GM18508 (cell line): ENCODE data around the gene NR3C1.
"Not testable (repeated sequence)": the region's sequence is repeated elsewhere in the genome, so short reads cannot be mapped to it uniquely, and the experiment has no call there.

Experiments
- ATAC-seq: cut with Tn5 transposase; IDR thresholded peaks from one replicate; pipeline ENCODE4 v1.9.1; 2021; ENCODE audit warnings: moderate number of reproducible peaks; ENCODE audit not compliant: insufficient read depth, unreplicated experiment

Gene NR3C1

GRCh38 chr5:143343042-143343441 is 60.4 kb downstream of the NR3C1 start:
- no peak for ATAC-seq

DNA sequence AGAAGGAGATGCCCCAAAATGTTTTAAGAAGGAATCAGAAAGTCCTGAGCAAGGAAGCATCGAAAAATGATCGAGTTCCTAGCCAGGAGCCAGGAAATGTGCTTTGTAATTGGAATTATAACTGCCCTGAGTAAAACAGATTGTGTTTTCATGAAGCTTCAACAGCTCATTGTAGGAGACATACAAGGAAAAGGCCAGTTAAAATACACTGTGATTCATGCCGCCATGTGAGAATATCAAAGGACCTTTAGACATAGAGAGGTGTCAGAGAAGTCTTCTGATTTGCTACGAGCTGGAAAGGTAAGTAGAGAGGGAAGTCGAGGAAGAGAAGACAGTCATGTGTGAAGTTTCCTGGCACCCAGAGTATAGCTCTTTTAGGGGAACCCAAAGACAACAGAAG is 60.9 kb downstream of the NR3C1 start:
- no peak for ATAC-seq

DNA sequence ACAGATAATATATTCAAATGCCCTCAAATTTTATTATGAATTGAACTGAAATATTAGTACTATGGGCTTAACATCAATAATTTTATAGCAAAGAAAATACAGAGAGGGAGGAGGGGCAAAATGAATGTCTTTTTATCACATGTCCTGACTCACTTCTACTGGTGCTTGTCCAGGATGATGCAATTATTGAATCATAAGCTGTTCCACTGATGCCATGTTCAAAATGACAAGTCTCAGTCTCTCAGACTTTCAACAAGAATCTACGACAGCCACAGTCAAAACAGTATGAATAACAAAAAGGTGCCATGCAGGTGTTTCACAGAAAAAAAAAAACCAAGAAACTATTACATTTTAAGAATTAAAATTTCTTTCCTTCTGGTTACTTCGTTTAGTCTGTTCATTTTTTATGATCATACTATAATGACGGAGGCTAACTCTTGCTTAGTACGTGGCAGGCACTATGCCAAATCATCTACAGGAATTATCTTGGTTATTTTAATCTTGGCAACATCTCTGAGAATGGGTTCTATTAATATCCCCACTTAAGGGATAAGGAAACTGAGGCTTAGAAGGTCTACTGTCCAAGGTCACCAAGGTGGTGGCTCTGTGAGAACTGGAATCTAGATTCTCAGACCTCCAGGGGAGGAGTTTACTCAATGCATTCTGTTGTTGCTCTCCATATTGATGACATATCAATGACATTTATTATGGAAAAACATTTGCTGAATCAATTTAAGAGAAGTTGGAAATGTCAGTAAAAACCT is 61.5 kb downstream of the NR3C1 start:
- no peak for ATAC-seq

- no peak for ATAC-seq
Measured at GRCh38 chr5:143340891-143341685, 62.4 kb downstream of the NR3C1 start.

- no peak for ATAC-seq
Measured at GRCh38 chr5:143338658-143339366, 64.7 kb downstream of the NR3C1 start.

DNA sequence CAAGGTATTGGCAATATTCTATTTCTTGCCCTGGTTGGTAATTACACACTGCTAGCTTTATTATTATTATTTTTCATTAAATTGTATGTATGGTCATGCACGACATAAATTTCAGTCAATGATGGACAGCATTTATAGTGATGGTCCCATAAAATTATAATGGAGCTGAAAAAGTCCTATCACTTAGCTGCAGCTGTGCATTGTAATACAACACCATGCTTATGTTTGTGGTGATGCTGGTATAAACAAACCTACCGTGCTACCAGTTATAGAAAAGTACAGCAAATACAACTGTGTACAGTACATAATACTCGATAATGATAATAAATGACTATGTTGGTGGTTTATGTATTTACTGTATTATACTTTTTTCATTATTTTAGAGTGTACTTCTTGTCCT is 65.5 kb downstream of the NR3C1 start:
- no peak for ATAC-seq

- ATAC-seq, result no peak
Measured at GRCh38 chr5:143336485-143336884, 67.0 kb downstream of the NR3C1 start.

- no peak for ATAC-seq
Measured at GRCh38 chr5:143334903-143335302, 68.6 kb downstream of the NR3C1 start.

DNA sequence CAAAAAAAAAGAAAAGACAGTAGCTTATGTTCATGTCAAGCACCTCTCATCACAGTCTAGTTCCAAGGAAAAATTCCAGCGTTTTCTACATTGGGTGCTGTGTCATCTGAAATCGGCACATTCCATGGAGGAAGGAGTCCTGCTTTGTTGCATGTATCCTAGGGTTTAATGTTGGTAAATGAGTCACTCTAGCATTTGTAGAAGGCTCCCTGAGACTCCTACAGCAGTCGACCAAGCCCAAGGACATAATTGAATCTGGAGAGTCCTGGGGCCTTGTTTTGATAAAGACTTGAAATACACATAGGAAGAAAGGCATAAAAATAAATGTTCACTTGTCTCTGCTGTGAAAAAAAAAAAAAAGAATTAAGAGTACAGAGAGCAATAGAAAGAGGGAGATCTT is 69.1 kb downstream of the NR3C1 start:
- ATAC-seq, result not testable (repeated sequence)

DNA sequence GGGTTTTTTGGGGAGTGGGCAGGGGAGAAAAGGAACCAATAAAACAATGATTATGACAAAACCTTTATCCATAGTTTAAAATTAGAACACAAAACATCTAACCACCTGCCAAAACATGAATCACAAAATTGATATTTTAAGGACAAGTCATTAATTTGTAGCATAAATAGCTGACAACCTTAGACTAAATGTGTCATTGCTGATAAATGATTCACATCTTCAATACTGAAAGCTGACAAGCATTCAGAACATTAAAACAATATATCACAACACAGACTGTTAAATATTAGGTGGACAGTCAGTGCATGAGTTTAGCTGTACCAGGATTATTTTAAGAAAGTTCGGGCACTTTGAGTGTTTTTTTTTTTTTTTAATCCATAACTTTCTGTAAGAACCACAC is 71.5 kb downstream of the NR3C1 start:
- ATAC-seq, result no peak

GRCh38 chr5:143329843-143330242 is 73.6 kb downstream of the NR3C1 start:
- no peak for ATAC-seq

GRCh38 chr5:143328589-143329220 is 74.8 kb downstream of the NR3C1 start:
- no peak for ATAC-seq

- ATAC-seq, result not testable (repeated sequence)
Measured at GRCh38 chr5:143325086-143325485, 78.4 kb downstream of the NR3C1 start.

DNA sequence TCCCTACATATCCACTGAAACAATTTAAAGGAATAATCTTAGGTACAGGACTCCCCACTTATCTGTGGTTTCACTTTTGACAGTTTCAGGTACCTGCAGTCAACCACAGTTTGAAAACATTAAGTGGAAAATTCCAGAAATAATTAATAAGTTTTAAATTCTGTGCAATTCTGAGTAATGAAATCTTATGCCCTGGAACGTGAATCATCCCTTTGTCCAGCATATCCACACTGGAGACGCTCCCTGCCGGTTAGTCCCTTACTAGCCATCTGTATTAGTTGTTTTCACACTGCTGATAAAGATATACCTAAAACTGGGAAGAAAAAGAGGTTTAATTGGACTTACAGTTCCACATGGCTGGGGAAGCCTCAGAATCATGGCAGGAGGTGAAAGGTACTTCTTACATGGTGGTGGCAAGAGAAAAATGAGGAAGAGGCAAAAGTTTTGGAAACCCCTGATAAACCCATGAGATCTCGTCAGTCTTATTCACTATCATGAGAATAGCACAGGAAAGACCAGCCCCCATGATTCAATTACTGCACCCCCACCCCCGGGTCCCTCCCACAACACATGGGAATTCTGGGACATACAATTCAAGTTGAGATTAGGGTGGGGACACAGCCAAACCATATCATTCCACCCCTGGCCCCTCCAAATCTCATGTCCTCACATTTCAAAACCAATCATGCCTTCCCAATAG is 80.4 kb downstream of the NR3C1 start:
- ATAC-seq, result not testable (repeated sequence)

DNA sequence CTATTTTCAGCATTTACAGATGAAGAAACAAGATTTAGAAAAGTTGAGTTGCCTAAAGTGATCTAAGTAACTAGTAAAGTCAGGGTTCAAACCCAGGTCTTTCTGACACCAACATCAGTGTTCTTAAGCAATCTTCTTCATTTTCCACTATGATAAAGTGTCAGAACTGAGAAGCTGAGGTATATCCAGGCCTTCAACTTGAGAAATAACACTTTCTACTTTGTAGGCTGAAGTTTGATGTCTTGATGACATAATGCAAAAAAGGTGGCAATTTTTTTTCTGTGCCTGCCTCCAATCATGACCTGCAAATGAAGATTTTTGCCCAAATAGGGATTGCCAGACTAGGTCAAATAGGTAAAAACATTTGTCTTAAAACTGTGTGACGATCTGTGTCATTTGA is 81.3 kb downstream of the NR3C1 start:
- ATAC-seq, result no peak

GRCh38 chr5:143319437-143320227 is 83.9 kb downstream of the NR3C1 start:
- ATAC-seq, result no peak

- ATAC-seq, result no peak
Measured at GRCh38 chr5:143318833-143319232, 84.7 kb downstream of the NR3C1 start.

- ATAC-seq, result no peak
Measured at GRCh38 chr5:143318270-143318669, 85.2 kb downstream of the NR3C1 start.
